HG02852 (cell line): ENCODE results near the gene PLEKHD1.
"Not testable (repeated sequence)": the region's sequence is repeated elsewhere in the genome, so short reads cannot be mapped to it uniquely, and the experiment has no call there.

Experiments used
- ATAC-seq: cut with Tn5 transposase; IDR thresholded peaks from one replicate; pipeline ENCODE4 v1.9.1; 2021; ENCODE audit warnings: mild to moderate bottlenecking, moderate library complexity; ENCODE audit not compliant: unreplicated experiment

Gene PLEKHD1

DNA sequence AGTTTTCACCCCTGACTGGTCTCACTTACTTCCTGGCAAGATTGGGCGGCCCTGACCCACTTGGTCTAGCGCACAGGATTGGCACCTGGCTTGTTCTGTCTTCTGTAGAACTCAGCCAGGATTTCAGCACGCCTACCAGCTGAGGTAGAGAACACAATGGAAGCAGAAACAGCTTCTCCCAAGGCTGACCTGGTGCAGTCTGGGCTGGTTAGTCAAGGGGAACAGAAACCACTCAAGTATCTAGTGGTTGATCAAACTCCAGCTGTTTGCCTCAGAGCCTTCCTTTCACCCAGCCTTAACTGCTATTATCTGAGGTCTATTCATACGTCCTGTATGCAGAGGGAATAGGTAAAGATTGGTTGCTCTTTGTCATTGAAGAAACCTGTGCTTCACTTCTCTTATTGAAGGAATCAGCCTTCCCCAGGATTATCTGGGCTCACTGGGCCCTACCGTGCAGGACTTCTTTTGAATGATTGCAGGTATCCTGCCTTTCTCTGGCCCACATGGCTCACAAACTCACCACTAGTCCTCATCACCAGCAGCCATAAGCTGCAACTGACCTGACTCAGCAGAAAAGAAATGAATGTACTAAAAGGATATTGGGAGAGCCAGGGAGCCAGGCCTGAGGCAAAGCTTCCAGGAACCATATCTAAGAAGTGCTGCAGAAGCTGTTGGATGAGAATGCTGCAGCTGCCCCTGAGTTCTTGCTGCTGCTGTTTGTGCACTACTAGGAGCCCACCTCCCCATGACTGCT lies 2.5 kb upstream of the PLEKHD1 start:
- ATAC-seq: peak; percentile 92

DNA sequence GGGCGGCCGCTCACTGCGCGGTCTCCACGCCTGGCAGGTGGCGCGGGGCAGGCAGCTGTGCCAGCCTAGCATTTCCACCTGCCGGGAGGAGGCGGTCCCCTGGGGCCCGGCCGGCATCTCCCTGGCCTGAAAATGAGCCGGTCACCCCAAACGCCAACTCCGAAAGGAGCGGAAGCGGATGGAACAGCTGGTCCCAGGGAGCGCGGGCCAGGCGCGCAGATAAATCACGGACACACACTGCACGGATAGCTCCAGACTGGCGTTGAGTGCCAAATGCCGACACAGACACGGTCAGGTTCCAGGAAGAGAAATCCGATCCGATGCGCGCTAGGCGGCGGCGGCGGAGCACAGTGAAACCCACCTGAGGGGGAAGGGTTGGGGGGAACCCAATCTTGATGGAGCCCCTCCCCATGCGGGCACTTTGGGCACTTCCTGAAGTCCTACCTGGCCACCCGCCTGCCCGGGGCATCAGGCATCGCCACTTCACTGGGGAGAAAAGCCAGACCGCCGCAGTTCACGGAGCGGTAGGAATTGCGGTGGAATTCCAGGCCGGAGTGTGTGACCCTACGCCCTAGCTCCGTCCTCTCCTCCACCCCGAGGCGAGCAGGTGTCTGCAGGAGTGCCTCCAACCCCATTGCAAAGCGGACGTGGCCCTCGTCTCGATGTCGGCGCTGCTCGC lies 624 bp upstream of the PLEKHD1 start:
- ATAC-seq: no peak

- no peak for ATAC-seq
Observed at GRCh38 chr14:69485315-69485660, 760 bp downstream of the PLEKHD1 start.

GRCh38 chr14:69485701-69486100 lies 1.2 kb downstream of the PLEKHD1 start:
- no peak for ATAC-seq

- ATAC-seq: no peak
Observed at GRCh38 chr14:69487226-69487625, 2.7 kb downstream of the PLEKHD1 start.

DNA sequence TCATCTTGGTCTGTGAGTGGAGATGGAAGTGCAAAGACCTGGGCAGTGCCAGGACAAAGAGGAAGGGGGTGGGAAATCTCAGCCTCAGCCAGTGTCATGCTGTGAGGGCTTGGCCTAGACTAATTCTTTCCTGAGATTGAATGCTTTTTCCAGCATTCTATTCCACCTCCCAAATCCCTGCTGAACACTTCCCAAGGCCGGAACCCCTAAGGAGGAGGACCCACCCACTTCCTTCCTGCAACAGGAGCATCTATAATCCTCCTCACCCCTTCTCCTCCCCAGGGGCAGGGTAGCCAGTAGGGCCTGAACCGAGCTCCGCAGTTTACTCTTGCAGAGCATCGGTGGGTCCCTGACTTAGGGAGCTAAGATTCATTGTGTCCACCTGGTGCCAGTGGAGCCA lies 3.2 kb downstream of the PLEKHD1 start:
- no peak for ATAC-seq

DNA sequence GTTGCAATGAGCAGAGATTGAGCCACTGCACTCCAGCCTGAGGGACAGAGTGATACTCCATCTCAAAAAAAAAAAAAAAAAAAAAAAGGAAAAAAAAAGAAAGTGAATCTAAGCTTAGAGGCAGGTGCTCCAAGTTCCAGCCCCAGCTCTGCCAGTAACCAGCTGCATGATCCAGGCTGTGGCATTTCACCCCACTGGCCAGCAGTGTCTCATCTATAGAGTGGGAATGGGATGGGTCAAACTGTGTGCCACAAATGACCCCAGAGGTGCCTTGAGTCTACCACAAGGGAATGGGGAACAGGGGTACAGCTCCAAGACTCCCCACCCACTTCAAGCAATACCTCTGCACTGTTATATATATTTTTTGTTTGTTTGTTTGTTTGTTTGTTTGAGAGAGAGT lies 5.0 kb downstream of the PLEKHD1 start:
- no peak for ATAC-seq

DNA sequence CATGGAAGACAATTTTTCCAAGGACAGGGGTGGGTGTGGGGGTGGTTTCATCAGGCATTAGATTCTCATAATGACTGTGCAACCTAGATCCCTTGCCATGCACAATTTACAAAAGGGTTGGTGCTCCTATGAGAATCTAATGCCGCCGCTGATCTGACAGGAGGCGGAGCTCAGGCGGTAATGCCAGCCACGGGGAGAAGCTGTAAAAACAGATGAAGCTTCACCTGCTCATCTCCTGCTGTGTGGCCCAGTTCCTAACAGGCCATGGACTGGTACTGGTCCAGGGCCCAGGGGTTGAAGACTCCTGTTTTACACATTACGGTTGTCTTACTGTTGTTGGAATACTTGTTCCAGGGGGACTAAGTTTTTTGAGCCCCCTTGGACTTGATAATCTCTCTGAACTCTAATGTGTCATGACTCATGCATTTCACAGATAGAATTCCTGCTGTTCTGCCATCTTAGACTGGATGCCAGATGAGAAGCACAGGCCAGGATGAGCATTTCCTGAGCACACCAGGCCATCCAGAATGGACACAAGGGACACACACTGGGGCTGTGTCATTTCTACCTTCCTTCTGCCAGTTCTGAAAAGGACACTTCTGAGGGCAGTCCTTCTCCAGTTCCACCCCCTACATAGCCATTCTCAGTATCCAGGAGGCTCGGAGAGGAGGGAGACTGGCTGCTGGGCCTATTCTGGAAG lies 5.8 kb downstream of the PLEKHD1 start:
- no peak for ATAC-seq

GRCh38 chr14:69491193-69491592 lies 6.7 kb downstream of the PLEKHD1 start:
- ATAC-seq: no peak

DNA sequence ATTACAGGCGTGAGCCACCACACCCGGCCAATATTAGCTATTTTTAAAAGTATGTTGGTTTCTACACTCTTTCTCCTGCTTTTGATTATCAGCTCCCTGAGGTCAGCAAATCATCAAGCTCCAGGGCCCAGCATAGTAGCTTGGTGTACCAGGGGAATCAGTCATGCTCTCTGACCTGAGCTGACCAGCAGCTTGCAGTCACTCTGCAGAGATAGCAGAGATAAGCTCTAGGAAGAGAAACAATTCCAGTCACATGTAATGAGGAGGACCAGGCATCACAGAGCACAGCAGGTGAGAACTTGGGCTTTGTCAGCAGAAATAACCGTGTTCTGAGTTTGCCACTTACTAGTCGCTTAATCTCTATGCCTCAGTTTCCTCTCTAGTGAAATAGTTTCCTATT lies 8.5 kb downstream of the PLEKHD1 start:
- ATAC-seq: no peak

DNA sequence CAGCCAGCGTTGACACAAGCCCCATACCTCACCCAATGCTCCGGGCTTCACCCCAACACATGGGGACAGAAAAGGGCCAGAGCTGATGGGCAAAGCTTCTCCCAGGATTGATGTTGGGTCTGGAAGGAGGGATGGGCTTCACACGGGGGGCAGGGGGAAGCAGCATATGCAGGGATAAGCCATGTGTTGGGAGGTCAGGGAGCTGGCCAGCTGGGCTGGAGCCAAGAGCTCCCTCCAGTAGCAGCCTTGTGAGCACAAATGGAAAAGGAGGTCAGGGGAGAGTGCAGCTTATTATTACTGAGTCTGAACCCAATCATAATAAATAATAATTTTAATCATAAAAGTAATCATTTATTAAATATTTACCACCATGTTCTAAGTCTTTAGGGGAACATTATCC lies 9.3 kb downstream of the PLEKHD1 start:
- ATAC-seq: no peak

DNA sequence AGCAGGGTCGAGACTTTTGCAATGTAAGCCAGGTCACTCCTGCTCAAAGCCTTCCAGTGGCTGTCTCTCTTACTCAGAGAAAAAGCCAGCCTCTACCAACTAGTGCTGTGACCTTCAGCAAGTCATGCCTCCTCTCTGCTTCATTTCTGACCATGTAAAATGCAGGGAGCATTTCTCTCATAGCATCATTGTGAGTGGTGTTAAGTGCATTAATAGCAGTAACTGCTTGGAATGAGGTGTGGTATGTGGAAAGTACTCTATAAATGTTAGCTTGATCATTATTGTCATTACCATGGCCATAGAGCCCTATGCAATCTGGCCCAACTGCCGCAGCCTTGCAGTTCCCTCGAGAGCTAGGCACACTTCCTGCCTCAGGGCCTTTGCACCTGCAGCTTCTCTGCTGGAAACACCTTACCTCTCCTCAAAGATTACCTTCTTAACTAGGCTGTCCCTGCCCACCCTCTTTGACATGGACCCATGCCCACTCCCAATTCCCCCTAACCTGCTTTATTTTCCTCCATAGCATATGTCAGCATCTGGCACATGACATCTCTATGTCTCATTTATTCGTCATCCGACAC lies 10.9 kb downstream of the PLEKHD1 start:
- no peak for ATAC-seq

DNA sequence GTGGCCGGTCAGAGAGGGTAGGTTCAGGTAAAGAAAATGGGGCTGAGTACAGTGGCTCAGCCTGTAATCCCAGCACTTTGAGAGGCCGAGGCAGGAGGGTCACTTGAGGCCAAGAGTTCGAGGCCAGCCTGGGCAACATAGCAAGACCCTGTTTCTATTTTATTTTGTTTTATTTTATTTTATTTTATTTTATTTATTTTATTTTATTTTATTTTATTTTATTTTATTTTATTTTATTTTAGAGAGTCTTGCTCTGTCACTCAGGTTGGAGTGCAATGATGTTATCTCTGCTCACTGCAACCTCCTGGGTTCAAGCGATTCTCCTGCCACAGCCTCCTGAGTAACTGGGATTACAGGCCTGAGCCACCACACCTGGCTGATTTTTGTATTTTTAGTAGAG lies 13.3 kb downstream of the PLEKHD1 start:
- not testable (repeated sequence) for ATAC-seq

DNA sequence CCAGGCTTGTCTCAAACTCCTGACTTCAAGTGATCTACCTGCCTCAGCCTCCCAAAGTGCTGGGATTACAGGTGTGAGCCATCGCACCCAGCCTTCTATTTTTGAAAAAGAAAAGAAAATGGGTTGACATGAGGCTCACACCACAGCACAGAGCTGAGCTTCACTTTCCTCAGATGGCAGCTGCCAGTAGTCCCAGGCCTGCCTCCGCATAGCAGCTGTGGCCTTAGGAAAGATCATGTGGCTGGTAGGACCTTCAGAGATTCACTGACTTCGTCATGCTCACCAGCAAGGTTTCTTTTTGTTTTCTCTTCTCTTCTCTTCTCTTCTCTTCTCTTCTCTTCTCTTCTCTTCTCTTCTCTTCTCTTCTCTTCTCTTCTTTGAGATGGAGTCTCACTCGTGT lies 13.8 kb downstream of the PLEKHD1 start:
- not testable (repeated sequence) for ATAC-seq

DNA sequence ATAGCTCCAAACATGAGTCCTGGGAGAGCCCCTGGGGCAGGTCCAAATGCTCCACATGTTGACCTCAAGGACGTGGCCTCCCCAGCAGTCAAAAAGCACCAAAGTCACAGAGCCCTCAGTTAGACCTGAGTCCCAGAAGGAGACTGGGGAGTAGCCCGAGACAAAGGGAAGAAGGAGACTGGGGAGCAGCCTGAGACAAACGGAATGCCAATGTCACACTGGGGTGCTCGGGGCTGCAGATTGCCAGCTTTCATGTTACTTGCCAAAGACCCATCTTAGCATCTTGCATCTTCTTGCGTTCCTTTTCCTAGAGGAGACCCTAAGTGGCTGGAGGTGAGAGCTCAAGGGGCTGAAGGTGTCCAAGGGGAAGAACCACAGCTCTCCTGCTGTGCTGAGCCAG lies 14.9 kb downstream of the PLEKHD1 start:
- ATAC-seq: no peak

DNA sequence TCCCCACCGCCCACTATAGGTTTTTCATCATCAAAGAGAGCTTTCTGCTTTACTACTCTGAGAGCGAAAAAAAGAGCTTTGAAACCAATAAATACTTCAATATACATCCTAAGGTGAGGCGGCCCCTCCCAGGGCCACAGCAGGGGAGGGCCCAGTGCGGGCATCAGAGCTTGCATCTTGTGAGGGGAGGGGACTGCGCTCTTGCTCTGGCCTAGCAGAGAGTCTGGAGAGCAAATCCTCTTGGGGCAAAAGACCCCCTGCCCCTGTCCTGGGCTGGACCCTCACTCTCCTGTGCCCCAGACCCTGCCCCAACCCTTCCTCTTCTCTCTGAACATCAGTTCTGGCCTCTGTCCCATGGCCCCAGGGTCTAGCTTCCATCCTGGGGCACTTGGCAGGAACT lies 15.6 kb downstream of the PLEKHD1 start:
- no peak for ATAC-seq

- no peak for ATAC-seq
Observed at GRCh38 chr14:69500736-69501135, 16.2 kb downstream of the PLEKHD1 start.

DNA sequence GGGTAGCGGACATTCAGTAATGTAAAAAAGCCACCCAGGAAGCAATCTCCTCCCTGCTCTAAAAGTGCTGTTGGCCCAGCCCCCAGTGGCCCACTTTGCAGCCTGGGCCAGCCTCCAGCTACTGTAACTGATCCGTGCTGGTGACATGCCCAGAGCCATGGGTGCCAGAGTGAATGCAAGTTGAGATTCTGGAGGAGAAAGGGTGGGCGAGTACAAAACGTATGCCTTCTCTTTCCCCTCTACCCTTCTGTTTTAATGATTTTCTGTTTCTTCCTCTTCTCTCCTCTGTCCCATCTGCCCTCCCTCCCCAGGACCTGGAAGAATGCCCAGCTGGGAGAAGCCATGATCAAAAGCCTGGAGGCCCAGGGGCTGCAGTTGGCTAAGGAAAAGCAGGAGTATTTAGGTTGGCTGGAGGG lies 16.9 kb downstream of the PLEKHD1 start:
- no peak for ATAC-seq

DNA sequence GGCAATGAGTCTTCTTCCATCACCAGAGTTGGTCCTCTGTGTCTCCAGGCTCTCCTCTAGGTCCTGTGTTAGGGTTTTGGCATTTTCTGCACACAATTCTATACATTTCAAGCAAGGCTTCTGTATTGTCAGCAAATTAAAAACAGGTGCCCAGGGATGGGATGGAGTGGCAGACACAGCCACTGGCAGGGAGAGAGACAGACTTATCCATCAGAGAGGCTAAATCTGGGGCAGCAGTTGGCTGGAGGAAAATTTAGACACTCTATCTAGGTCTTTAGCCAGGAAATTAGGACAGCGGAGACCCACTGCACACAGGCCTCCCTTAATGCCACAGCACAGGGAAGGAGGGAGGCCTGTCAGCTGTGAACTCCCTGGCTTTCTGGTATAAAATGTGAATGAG lies 20.2 kb downstream of the PLEKHD1 start:
- no peak for ATAC-seq

- no peak for ATAC-seq
Observed at GRCh38 chr14:69505338-69506240, 21.1 kb downstream of the PLEKHD1 start.

- no peak for ATAC-seq
Observed at GRCh38 chr14:69506241-69506595, 21.7 kb downstream of the PLEKHD1 start.
